ENCODE results near the gene BRSK2.
"Not testable (repeated sequence)": the region's sequence is repeated elsewhere in the genome, so short reads cannot be mapped to it uniquely, and the experiment has no call there.

- not testable (repeated sequence) for TF ChIP-seq CTCF (conservative IDR thresholded peaks at IDR 0.05; ENCODE audit: low read depth, low read length); RCOR1 (IDR thresholded peaks at IDR 0.05; ENCODE audit: insufficient replicate concordance, low read length); CEBPB (IDR thresholded peaks at IDR 0.05; ENCODE audit: low read depth, low read length)
These were observed 42.2 kb upstream of the BRSK2 start for GRCh38 chr11:1347411-1347999.

Measured in IMR-90 (cell line).